ENCODE measurements around the gene RALY.

DNA sequence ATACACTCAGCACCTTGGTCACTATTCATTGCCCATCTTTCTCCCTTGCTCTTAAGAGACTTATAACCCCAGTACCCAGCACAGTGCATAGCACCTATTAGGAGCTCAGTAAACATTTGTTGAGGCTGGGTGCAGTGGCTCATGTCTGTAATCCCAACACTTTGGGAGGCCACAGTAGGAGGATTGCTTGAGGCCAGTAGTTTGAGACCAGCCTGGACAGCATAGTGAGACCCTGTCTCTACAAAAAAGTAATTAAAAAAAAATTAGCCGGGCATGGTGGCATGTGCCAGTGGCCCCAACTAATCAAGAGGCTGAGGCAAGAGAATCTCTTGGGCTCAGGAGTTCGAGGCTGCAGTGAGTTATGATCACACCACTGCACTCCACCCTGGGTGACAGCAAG, 126.5 kb downstream of the RALY start:
- TF ChIP-seq POLR2AphosphoS5 (IDR thresholded peaks at IDR 0.05): no peak
- TF ChIP-seq, protein P1, sequence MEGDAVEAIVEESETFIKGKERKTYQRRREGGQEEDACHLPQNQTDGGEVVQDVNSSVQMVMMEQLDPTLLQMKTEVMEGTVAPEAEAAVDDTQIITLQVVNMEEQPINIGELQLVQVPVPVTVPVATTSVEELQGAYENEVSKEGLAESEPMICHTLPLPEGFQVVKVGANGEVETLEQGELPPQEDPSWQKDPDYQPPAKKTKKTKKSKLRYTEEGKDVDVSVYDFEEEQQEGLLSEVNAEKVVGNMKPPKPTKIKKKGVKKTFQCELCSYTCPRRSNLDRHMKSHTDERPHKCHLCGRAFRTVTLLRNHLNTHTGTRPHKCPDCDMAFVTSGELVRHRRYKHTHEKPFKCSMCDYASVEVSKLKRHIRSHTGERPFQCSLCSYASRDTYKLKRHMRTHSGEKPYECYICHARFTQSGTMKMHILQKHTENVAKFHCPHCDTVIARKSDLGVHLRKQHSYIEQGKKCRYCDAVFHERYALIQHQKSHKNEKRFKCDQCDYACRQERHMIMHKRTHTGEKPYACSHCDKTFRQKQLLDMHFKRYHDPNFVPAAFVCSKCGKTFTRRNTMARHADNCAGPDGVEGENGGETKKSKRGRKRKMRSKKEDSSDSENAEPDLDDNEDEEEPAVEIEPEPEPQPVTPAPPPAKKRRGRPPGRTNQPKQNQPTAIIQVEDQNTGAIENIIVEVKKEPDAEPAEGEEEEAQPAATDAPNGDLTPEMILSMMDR (IDR thresholded peaks at IDR 0.05): no peak
- TF ChIP-seq EP300 (IDR thresholded peaks at IDR 0.05): no peak

All from upper lobe of left lung (tissue), 4 donors.